ENCODE data around the gene CDX1.
A peak's percentile ranks its signal among the peaks of the same experiment; 100 is the strongest.

CDX1 gene

GRCh38 chr5:150119421-150120061 lies 47.0 kb upstream of the CDX1 start:
- H3K27ac ChIP-seq (replicated peaks): no peak overlapping the region
- no peak overlapping the region for H3K4me3 ChIP-seq (replicated peaks; ENCODE audit: insufficient read depth, low read length)
- peak in 1 of 2 experiments; percentile 40 for DNase-seq (ENCODE audit: low read depth in 1 of 2, low spot score in 1 of 2)
- no peaks in the 10 kb centered on the region for H3K27me3 ChIP-seq (ENCODE audit: insufficient read depth, poor library complexity, severe bottlenecking)
- no peak for TF ChIP-seq REST (IDR thresholded peaks at IDR 0.05; ENCODE audit: insufficient replicate concordance, low read depth)
- TF ChIP-seq SPI1 (IDR thresholded peaks at IDR 0.05; ENCODE audit: borderline replicate concordance, low read depth): no peak
- no peak for TF ChIP-seq CTCF (IDR thresholded peaks at IDR 0.05; ENCODE audit: insufficient read depth, low read length)
- no peak for TF ChIP-seq GABPA (IDR thresholded peaks at IDR 0.05; ENCODE audit: low read depth)
- no peak for TF ChIP-seq POLR2AphosphoS5 (IDR thresholded peaks at IDR 0.05; ENCODE audit: low read depth)

GRCh38 chr5:150120062-150120441 lies 46.5 kb upstream of the CDX1 start:
- no peak overlapping the region for H3K4me3 ChIP-seq (replicated peaks; ENCODE audit: insufficient read depth, low read length)
- H3K27me3 ChIP-seq (ENCODE audit: insufficient read depth, poor library complexity, severe bottlenecking): no peaks in the 10 kb centered on the region
- H3K27ac ChIP-seq (replicated peaks): no peak overlapping the region
- TF ChIP-seq CTCF (IDR thresholded peaks at IDR 0.05; ENCODE audit: insufficient read depth, low read length) (no peak), SPI1 (IDR thresholded peaks at IDR 0.05; ENCODE audit: borderline replicate concordance, low read depth) (no peak), REST (IDR thresholded peaks at IDR 0.05; ENCODE audit: insufficient replicate concordance, low read depth) (no peak), GABPA (IDR thresholded peaks at IDR 0.05; ENCODE audit: low read depth) (no peak), POLR2AphosphoS5 (IDR thresholded peaks at IDR 0.05; ENCODE audit: low read depth) (no peak)
- no peak for DNase-seq (ENCODE audit: low read depth in 1 of 2, low spot score in 1 of 2)

- Histone ChIP-seq H3K27me3 (ENCODE audit: insufficient read depth, poor library complexity, severe bottlenecking) (no peaks in the 10 kb centered on the region), H3K4me3 (replicated peaks; ENCODE audit: insufficient read depth, low read length) (no peak overlapping the region), H3K27ac (replicated peaks) (no peak overlapping the region)
- DNase-seq (ENCODE audit: low read depth in 1 of 2, low spot score in 1 of 2): no peak
- no peak for TF ChIP-seq CTCF (IDR thresholded peaks at IDR 0.05; ENCODE audit: insufficient read depth, low read length)
- no peak for TF ChIP-seq GABPA (IDR thresholded peaks at IDR 0.05; ENCODE audit: low read depth)
- TF ChIP-seq POLR2AphosphoS5 (IDR thresholded peaks at IDR 0.05; ENCODE audit: low read depth): no peak
- TF ChIP-seq REST (IDR thresholded peaks at IDR 0.05; ENCODE audit: insufficient replicate concordance, low read depth): no peak
- no peak for TF ChIP-seq SPI1 (IDR thresholded peaks at IDR 0.05; ENCODE audit: borderline replicate concordance, low read depth)
Observed at GRCh38 chr5:150120617-150121447, 45.7 kb upstream of the CDX1 start.

Measured in HL-60 (cell line).